RPMI7951 (cell line): ENCODE measurements around the gene JARID2. TPM values are rescaled to one million over a fixed set of nuclear protein-coding genes. Genes with fewer than 3 reads are reported as not detected.
A peak's percentile ranks its signal among the peaks of the same experiment; 100 is the strongest.

Source experiments
- DNase-seq: peaks from one replicate; pipeline ENCODE4 v3.0.0-alpha.2; 2012; ENCODE audit warnings: low read depth
- total RNA-seq: library from RNA; depleted of rRNA; stranded (reverse); fragments of >200 nt; shearing (Covaris generic); gene quantifications from 2 replicates; pipeline ENCODE4 v1.2.3, GENCODE V29; 2014

Gene JARID2
- total RNA-seq, 1 experiment from 2014 or later: 10.6 TPM

GRCh38 chr6:15374119-15374518 is 128.2 kb downstream of the JARID2 start:
- no peak for DNase-seq

GRCh38 chr6:15375018-15375417 is 129.1 kb downstream of the JARID2 start:
- DNase-seq: no peak

GRCh38 chr6:15375638-15376290 is 129.9 kb downstream of the JARID2 start:
- no peak for DNase-seq

GRCh38 chr6:15376900-15377487 is 131.1 kb downstream of the JARID2 start:
- no peak for DNase-seq

- no peak for DNase-seq
Measured at GRCh38 chr6:15378272-15378671, 132.4 kb downstream of the JARID2 start.

- DNase-seq: no peak
Measured at GRCh38 chr6:15378866-15379265, 133.0 kb downstream of the JARID2 start.

- DNase-seq: no peak
Measured at GRCh38 chr6:15380351-15380750, 134.5 kb downstream of the JARID2 start.

GRCh38 chr6:15382089-15382488 is 136.2 kb downstream of the JARID2 start:
- DNase-seq: no peak

- DNase-seq: no peak
Measured at GRCh38 chr6:15382712-15383111, 136.8 kb downstream of the JARID2 start.

- DNase-seq: no peak
Measured at GRCh38 chr6:15384901-15385300, 139.0 kb downstream of the JARID2 start.

- DNase-seq: no peak
Measured at GRCh38 chr6:15385521-15385920, 139.7 kb downstream of the JARID2 start.

- DNase-seq: no peak
Measured at GRCh38 chr6:15386110-15386755, 140.4 kb downstream of the JARID2 start.

GRCh38 chr6:15386756-15387112 is 140.9 kb downstream of the JARID2 start:
- no peak for DNase-seq

- DNase-seq: peak; percentile 54
Measured at GRCh38 chr6:15387118-15387517, 141.2 kb downstream of the JARID2 start.

- peak; percentile 17 for DNase-seq
Measured at GRCh38 chr6:15389084-15389764, 143.4 kb downstream of the JARID2 start.

GRCh38 chr6:15389765-15390723 is 144.2 kb downstream of the JARID2 start:
- peak; percentile 42 for DNase-seq

- DNase-seq: no peak
Measured at GRCh38 chr6:15391500-15391899, 145.6 kb downstream of the JARID2 start.

- no peak for DNase-seq
Measured at GRCh38 chr6:15392182-15392581, 146.3 kb downstream of the JARID2 start.

GRCh38 chr6:15393605-15394004 is 147.7 kb downstream of the JARID2 start:
- no peak for DNase-seq

GRCh38 chr6:15395087-15395486 is 149.2 kb downstream of the JARID2 start:
- DNase-seq: no peak

- no peak for DNase-seq
Measured at GRCh38 chr6:15396808-15397207, 150.9 kb downstream of the JARID2 start.
